Limb (tissue), 2 donors: Measurements from ENCODE around the gene PTPRD.
"Not testable (repeated sequence)": the region's sequence is repeated elsewhere in the genome, so short reads cannot be mapped to it uniquely, and the experiment has no call there.

Experiments used
- DNase-seq, 2 donors: peaks; one replicate each; pipeline ENCODE4 v3.0.0-alpha.2; 2016; ENCODE audit errors: extremely low spot score in 2 of 2

The PTPRD gene

DNA sequence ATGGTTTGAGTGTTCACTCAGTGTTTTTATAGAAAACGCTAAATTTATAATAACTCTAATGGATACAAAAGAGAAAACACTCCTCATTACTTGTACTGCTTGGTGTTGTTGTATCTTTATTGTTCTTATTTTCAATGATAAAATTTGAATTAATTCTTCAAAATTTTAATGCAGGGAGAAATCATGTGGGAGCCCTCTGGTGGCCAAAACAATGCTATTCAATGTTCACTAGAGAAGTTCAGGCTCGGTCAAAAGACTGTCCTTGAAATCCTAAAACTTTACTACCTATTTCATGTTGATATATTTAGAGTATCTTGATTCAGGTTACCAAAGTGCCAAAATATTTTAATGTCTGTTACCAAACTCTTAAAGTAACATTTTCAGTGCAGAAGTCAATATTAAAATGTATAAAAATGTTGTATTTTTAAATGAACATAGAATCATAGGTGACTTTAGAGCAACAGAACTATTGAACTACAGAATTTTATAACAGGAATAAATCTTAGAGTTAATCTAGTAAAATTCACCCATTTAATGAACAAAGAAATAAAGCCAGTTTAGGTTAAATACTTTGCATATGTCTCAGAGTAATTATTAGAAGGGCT is 1259.8 kb downstream of the PTPRD start:
- peak; percentile 30 to 35 for DNase-seq

DNA sequence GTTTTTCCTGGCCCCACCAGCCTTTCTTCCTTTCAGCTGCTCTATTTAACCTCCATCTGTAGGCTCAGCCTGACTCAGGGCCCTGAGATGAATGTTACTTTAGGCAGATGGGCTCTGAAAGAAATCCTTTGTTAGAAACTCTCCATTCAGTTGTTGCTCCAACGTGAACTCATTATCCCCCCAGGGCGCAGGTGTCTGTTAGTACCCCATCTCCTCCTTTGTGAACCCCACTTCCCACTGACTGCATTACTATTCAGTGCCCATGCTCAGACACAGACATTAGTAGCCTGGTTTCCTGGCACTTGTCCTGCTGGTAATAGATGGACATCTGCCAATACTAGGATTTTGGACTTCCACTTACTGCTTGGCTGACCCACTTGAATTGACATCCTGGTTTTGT is 1271.6 kb downstream of the PTPRD start:
- peak in 1 of 2 donors; percentile 23 for DNase-seq

DNA sequence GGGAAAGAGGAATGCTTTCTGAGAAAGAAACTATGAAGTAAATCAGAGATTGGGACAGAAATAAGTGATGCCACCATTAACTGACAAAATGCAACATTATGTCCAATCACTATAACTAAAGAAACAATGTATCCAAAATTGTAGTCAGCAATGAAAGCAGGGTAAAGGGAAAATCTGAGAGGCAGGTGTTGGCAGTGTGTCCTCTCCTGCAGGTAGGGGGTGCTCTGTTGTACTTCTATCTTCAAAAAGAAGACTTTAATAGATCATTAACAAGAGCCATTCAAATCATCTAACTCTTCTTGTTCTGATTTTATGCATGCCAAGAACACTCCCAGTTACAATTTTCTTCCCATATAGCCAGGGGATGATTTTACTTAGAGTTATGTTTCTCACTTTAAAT is 1275.7 kb downstream of the PTPRD start:
- DNase-seq = no peak

GRCh38 chr9:9326749-9327148 is 1286.1 kb downstream of the PTPRD start:
- no peak for DNase-seq

DNA sequence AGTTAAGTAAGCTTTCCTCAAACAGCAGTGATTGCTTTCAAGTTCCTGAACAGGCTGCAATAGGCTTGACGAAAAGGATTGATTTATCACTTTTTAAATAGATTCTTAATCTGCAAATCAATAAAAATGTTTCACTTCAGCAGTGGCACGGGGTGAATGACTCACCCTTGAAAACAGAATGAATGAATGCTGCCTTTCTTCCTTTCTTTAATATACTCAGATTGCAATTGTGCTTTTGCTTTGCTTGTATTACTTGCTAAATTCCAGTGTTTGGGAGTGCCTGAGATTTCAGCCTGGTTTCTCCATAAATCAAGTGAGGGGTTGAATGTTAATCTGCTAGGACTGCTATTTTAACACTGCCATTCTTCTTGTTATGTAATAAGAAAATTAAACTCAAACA is 1293.8 kb downstream of the PTPRD start:
- DNase-seq = no peak

DNA sequence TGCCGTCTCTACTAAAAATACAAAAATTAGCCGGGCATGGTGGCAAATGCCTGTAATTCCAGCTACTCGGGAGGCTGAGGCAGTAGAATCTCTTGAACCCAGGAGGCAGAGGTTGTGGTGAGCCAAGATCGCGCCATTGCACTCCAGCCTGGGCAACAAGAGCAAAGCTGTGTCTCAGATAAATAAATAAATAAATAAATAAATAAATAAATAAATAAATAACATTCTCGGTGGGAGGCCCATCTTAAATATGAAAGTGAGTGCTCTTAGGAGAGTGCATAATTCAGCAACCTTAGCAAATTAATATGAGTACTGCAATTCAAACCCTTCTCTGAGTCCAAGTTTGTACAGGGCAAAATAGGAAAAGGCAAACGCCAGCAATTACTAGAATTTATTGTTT is 1302.1 kb downstream of the PTPRD start:
- DNase-seq = not testable (repeated sequence)

DNA sequence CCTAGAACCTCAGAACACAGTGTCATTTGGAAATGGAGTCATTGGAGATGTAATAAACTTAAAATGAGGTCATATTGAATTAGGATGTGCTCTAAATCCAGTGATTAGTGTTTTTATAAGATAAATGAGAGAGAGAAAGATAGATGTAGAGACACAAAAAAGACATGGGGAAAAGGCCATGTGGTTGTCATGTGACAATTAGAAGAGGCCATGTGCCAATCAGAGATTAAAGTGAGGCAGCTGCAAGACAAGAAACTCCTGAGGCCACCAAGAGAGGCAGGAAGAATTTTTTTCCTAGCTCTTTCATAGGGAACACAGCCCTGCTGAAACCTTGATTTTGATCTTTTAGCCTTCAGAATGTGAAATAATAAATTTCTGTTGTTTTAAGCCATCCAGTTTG is 1307.2 kb downstream of the PTPRD start:
- no peak for DNase-seq

DNA sequence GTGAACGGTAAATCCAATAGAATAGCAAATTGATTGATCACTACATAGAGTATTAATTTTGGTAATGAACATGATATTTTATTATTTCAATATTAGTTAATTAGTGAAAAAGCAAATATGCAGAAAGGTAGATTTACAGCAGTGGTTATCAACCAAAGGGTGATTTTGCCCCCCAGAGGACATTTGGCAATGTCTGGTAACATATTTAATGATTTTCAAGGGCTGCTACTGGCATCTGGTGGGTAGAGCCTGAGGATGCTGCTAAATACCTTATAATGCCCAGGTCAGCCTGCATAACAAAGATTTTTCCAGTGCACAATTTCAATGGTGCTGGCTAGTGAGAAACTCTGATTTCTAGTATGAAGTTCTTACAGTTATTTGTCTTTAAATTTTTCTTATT is 1313.7 kb downstream of the PTPRD start:
- no peak for DNase-seq

- DNase-seq = no peak
Measured at GRCh38 chr9:9286001-9286400, 1326.8 kb downstream of the PTPRD start.

GRCh38 chr9:9284201-9284600 is 1328.6 kb downstream of the PTPRD start:
- DNase-seq = no peak

DNA sequence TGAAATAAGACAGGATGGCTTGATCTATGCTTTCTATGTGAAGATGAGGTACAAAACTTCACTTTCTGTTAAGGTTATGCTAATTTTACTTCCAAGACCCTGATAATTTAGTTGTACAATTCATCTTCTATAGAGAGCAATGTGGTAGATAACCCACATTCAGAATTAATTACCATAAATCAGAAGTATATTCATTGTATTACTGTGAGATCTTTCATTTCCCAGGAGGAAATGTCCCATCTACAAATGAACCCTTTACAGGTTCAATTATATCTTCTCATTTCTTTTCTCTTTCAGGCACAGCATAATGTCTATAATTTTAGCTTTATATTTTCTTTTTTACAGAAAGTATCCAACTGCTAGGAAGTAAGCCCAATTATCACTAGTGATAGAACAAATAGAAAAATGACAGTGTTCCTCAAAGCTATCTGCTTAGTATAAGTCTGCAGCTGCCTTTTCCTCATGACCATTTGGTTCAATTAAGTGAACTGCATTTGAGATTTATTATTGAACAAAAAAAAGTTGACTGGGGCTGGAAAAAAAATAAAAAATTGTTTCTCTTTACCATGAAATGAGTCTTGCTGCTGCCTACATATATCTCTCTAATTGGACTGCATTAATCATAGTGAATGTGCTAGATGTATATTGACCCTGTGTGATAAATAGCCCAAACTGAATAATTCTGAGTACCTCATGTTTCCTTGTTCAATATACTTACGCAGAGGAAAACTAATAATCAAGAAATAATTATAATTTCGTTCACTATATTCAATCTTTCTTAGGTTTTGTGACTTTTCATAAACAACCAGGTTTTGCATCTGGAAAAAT is 1329.4 kb downstream of the PTPRD start:
- DNase-seq = no peak

DNA sequence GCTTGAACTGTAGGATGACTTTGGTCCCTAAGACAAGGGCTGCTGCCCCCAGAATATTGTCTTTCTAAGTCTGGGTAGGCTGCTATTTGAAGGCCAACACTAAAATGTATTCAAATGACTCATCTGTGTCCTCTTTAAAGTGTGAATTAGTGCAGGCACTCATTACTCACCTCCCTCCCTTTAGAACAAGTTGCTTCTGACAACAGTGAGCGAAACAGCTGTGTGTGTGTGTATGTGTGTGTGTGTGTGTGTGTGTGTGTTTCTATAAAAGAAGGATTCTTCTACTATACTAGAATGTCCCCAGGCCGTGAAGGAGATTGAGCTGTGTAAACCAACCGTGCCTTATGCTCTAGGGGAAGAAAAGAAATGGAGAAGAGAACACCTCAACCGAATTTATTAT is 1337.2 kb downstream of the PTPRD start:
- no peak for DNase-seq

DNA sequence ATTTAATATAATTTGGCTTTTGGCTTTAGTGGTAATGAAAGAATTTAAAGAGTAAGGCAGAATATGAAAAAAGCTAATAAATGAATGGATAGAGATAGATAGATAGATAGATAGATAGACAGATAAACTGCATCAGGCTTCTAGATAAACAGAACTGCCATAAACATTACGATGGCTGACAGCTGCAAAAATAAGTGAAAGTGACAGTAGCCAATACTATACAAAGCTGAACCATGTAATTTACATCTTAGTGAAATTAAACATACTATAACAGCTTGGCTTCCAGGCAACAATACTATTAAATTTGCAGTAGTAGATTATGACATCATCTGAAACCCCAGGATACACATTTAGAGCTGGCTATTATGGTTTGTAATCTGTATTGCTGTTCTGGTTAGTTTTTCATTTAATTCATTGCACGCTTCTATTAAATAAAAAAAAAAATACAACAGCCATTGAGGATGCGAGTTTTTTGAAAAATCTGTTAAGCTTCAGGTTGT is 1354.8 kb downstream of the PTPRD start:
- DNase-seq = peak in 1 of 2 donors; percentile 18

GRCh38 chr9:9246726-9247125 is 1366.1 kb downstream of the PTPRD start:
- no peak for DNase-seq

- no peak for DNase-seq
Measured at GRCh38 chr9:9231946-9232345, 1380.9 kb downstream of the PTPRD start.

- no peak for DNase-seq
Measured at GRCh38 chr9:9229269-9229668, 1383.5 kb downstream of the PTPRD start.

DNA sequence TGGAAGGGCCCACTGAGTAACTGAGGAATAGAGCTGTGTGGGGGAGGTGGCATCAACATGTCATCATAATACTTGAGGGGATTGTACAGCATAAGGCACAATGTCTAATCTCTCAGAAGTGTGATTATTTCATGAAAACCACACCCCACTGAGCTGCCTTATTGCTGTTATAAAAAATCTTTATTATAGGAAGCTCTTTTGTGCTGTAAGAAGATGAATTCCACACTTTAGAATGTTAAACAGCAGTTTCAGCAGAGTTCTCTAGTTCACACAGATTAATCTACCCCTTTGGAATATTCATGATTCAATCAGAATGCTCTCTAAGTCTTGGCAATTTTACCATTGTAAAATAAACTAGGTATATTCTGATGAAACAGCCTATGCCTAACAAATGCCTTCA is 1389.6 kb downstream of the PTPRD start:
- DNase-seq = no peak

GRCh38 chr9:9222730-9223129 is 1390.1 kb downstream of the PTPRD start:
- DNase-seq = no peak

DNA sequence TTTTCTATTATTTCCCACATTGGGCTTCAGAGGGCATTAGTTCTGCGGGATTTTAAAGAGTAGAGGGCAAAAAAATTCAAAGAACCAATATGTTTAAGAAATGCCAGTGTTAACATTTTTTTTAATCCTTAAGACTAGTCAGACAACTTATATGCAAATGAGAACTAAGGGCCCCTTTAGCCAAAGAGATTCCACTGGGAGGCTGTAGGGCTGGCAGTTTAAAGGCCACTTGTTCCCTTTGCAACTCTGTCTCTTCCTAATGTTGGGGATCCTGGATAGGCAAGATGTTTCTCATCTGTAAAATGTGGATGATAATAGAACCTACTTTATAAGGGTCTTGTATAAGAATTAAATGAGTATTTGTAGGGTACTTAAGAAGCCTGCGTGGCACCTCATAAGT is 1395.9 kb downstream of the PTPRD start:
- no peak for DNase-seq

- DNase-seq = no peak
Measured at GRCh38 chr9:9215050-9215449, 1397.8 kb downstream of the PTPRD start.

- DNase-seq = peak; percentile 37 to 65
Measured at GRCh38 chr9:9214066-9214465, 1398.7 kb downstream of the PTPRD start.

DNA sequence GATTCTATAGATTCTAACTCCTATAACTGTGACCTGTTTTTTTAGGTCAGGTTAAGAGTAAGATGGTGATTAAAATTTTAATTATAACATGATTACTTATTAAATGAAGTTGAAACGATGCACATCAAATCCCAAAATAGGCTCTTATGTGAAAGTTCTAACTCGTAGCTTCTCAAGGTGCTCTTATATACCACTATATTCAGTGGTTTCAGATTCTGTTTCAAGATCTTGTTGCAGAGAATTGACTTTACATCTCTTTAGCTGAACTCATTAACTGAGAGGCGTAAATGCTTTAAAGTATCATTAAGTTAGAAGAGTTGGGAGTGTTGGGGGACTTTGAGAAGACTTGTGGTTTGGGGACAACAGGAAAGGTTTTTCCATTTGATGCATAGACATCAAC is 1399.8 kb downstream of the PTPRD start:
- DNase-seq = no peak

- DNase-seq = no peak
Measured at GRCh38 chr9:9202276-9202675, 1410.5 kb downstream of the PTPRD start.
